Stimulated activated naive CD8-positive, alpha-beta T cell treated with anti-CD3 and anti-CD28 coated beads, Interleukin-15, amount 100 ng/mL, for 72 hours (primary cell): ENCODE results near the gene RPGRIP1.

Experiments used
- ATAC-seq: fragments of 150-1000 bp; cut with Tn5 transposase; 2 replicates; pipeline ENCODE4 v1.10.0; 2021; ENCODE audit warnings: mild to moderate bottlenecking, moderate library complexity
- DNase-seq, 2 donors: peaks; one replicate each; pipeline ENCODE4 v3.0.0; 2021 to 2022
- H3K27ac Mint-ChIP-seq, 2 donors: one replicate each; pipeline ENCODE4 v1.8.0; 2022; ENCODE audit warnings: mild to moderate bottlenecking in 2 of 2, mixed read lengths in 2 of 2, moderate library complexity in 2 of 2
- H3K27me3 Mint-ChIP-seq: one replicate; pipeline ENCODE4 v1.8.0; 2022; ENCODE audit warnings: mixed read lengths
- H3K4me1 Mint-ChIP-seq: one replicate; pipeline ENCODE4 v1.8.0; 2022; ENCODE audit warnings: mild to moderate bottlenecking, mixed read lengths
- H3K4me3 Mint-ChIP-seq, 2 donors: one replicate each; pipeline ENCODE4 v1.8.0; 2022; ENCODE audit warnings: mild to moderate bottlenecking in 2 of 2, mixed read lengths in 2 of 2, moderate library complexity in 1 of 2
- H3K9me3 Mint-ChIP-seq, 2 donors: one replicate each; pipeline ENCODE4 v1.8.0; 2022; ENCODE audit warnings: mixed read lengths in 2 of 2

Gene RPGRIP1

DNA sequence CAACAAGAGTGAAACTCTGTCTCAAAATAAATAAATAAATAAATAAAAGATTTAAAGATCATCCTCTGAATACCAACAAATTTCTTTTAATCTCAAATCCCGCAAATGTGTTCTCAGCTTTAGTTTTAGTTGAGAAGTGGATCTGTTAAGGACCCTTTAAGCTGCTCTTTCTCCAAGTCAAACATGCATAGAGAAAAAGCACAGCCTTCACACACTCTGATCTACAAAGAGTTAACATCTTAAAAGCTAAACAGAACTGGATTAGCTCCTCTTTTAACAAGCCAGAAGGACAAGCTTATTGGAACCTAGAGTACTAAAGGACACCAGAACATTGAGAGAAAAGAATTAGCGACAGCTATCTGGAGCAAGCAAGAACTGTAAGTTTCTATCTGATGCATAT is at the start of gene RPGRIP1:
Gene RPGRIP1 (plus strand): TSS at position 301 of the 400 bp plus-strand sequence. CDS start 7,894 bp downstream, outside the sequence.
- Mint-ChIP-seq H3K27ac (peak within 1 kb of the TSS in 1 of 2 donors; percentile 15), H3K9me3 (no peaks in the 10 kb centered on the region), H3K4me3 (no peak within 1 kb of the TSS), H3K27me3 (no peaks in the 10 kb centered on the region), H3K4me1 (no peaks in the 10 kb centered on the region)
- ATAC-seq (no peak), DNase-seq (no peak)

- Mint-ChIP-seq H3K27me3 (no peaks in the 10 kb centered on the region), H3K27ac (peak overlapping the region; percentile 62 to 74), H3K9me3 (no peaks in the 10 kb centered on the region), H3K4me3 (peak overlapping the region; percentile 46 to 51), H3K4me1 (peaks cover 71% of the 10 kb centered on the region)
- ATAC-seq, result peak; percentile 33
- DNase-seq, result no peak
Observed at GRCh38 chr14:21231020-21231652, 48.7 kb upstream of the RPGRIP1 start.

- ATAC-seq, result no peak
- Mint-ChIP-seq H3K4me3 (peak overlapping the region in 1 of 2 donors; percentile 22), H3K4me1 (peaks cover 81% of the 10 kb centered on the region), H3K9me3 (no peaks in the 10 kb centered on the region), H3K27me3 (no peaks in the 10 kb centered on the region), H3K27ac (peak overlapping the region in 1 of 2 donors; percentile 25)
- DNase-seq, result no peak
Observed at GRCh38 chr14:21233457-21234076, 46.3 kb upstream of the RPGRIP1 start.

DNA sequence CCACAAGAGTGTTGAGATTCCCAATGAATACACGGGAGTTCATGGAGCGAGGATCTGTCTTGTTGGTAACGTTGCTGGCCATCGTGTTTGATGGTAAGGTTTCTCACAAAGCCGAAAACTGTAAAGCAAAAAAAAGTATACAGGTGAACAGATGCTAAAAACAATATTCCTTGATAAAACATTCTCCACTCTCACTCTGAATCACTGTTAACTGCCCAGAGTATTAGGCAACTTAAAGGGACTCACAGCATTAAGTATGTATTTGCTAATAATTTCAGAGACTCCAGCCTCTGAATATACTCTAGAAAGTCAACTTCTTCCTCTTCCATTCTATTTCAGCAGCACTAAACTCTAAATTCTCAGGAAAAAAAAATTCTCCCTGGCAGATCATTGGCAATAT is 45.8 kb upstream of the RPGRIP1 start:
- Mint-ChIP-seq H3K27me3 (no peaks in the 10 kb centered on the region), H3K9me3 (no peaks in the 10 kb centered on the region), H3K4me1 (peaks cover 87% of the 10 kb centered on the region), H3K27ac (no peak overlapping the region), H3K4me3 (no peak overlapping the region)
- DNase-seq (no peak), ATAC-seq (no peak)

DNA sequence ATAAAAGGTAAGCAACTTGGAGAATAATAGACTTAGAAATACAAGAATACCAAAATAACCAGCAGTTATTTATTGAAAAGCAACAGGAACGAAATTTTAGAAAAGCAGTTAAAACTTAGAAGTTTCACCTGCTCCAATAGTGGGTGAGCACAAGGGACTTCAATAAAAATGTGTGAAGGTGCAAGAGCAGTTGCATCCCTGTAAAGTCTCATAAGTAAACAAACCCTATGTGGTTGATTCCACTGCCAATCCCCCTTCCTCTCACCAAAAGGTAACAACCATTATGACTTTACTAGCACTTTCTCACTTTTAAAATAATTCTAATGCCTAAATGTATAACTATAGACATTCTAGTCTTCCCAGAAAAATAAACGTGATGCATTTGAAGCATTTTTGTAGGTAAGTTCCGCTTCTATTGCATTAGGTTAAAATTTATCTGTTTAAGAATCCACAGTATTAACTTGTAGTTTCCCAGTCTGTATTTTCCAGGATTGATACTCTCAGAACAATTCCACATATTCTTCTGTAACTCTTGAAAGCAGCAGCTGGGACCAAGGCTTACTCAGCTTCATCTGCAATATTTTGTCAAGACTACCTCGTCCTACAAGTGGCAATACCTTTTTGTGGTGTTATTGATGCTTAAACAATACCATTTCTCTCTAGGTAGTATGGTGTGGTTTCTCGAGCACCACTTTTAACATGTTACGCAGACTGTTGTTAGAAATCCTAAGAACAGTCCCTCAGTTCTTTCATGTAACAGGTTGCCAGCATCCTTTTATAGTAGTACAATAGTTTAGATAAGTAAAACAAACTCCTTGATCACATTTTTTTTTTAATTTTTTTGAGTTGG is 42.7 kb upstream of the RPGRIP1 start:
- Mint-ChIP-seq H3K4me3 (peak overlapping the region; percentile 31 to 39), H3K27me3 (no peaks in the 10 kb centered on the region), H3K9me3 (no peaks in the 10 kb centered on the region), H3K27ac (peak overlapping the region in 1 of 2 donors; percentile 86), H3K4me1 (peaks cover 83% of the 10 kb centered on the region)
- ATAC-seq (no peak), DNase-seq (no peak)

DNA sequence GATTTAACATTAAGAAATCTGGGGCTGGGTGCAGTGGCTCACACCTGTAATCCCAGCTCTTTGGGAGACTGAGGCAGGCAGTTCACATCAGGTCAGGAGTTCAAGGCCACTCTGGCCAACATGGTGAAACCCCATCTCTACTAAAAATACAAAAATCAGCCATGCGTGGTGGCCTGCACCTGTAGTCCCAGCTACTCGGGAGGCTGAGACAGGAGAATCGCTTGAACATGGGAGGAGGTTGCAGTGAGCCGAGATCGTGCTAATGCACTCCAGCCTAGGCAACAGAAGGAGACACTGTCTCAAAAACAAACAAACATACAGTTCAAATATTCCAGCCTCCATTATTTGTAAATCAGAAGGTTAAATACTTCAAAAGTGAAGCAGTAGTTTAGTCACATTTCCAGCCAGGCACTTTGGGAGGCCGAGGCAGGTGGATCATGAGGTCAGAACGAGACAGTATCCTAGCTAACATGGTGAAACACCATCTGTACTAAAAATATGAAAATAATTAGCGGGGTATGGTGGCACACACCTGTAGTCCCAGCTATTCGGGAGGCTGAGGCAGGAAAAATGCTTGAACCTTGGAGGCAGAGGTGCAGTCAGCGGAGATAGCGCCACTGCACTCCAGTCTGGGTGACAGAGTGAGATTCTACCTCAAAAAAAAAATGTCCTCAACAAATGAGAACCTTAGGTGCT is 40.9 kb upstream of the RPGRIP1 start:
- Mint-ChIP-seq H3K9me3 (no peaks in the 10 kb centered on the region), H3K4me3 (no peak overlapping the region), H3K27me3 (no peaks in the 10 kb centered on the region), H3K4me1 (peaks cover 80% of the 10 kb centered on the region), H3K27ac (peak overlapping the region in 1 of 2 donors; percentile 89)
- ATAC-seq (no peak), DNase-seq (no peak)

GRCh38 chr14:21240417-21240816 is 39.5 kb upstream of the RPGRIP1 start:
- Mint-ChIP-seq H3K27me3 (no peaks in the 10 kb centered on the region), H3K27ac (peak overlapping the region in 1 of 2 donors; percentile 78), H3K9me3 (no peaks in the 10 kb centered on the region), H3K4me3 (no peak overlapping the region), H3K4me1 (peaks cover 77% of the 10 kb centered on the region)
- no peak for DNase-seq
- no peak for ATAC-seq

GRCh38 chr14:21241218-21241819 is 38.6 kb upstream of the RPGRIP1 start:
- ATAC-seq (no peak), DNase-seq (no peak)
- no peak overlapping the region for H3K4me3 Mint-ChIP-seq
- H3K27me3 Mint-ChIP-seq, result no peaks in the 10 kb centered on the region
- H3K9me3 Mint-ChIP-seq, result no peaks in the 10 kb centered on the region
- no peak overlapping the region for H3K27ac Mint-ChIP-seq
- H3K4me1 Mint-ChIP-seq, result peaks cover 76% of the 10 kb centered on the region

GRCh38 chr14:21244544-21244943 is 35.3 kb upstream of the RPGRIP1 start:
- Mint-ChIP-seq H3K27me3 (no peaks in the 10 kb centered on the region), H3K4me3 (no peak overlapping the region), H3K4me1 (peaks cover 68% of the 10 kb centered on the region), H3K9me3 (no peaks in the 10 kb centered on the region), H3K27ac (peak overlapping the region in 1 of 2 donors; percentile 94)
- no peak for DNase-seq
- ATAC-seq, result no peak

GRCh38 chr14:21245813-21246212 is 34.1 kb upstream of the RPGRIP1 start:
- Mint-ChIP-seq H3K27ac (peak overlapping the region in 1 of 2 donors; percentile 76), H3K4me3 (no peak overlapping the region), H3K27me3 (no peaks in the 10 kb centered on the region), H3K4me1 (peaks cover 69% of the 10 kb centered on the region), H3K9me3 (no peaks in the 10 kb centered on the region)
- no peak for DNase-seq
- ATAC-seq, result no peak

DNA sequence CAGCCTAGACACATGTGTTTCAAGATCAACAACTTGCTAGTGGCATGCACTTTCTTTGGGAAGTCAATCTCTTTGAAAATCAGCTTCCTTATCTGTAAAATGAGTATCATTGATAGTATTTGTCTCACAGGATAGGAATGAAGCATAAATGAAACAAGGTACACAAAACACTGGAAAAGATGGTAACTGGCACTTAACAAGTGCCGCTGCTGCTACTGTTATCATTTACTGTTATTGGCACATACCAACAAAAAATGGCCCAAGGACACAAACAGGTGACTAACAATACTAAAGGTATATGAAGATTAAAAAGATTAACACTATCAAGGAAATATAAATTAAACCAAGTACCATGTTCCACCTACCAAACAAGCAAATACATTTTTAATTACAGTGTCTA is 31.5 kb upstream of the RPGRIP1 start:
- Mint-ChIP-seq H3K27me3 (no peaks in the 10 kb centered on the region), H3K4me3 (no peak overlapping the region), H3K27ac (peak overlapping the region in 1 of 2 donors; percentile 49), H3K4me1 (peaks cover 63% of the 10 kb centered on the region), H3K9me3 (no peaks in the 10 kb centered on the region)
- no peak for ATAC-seq
- DNase-seq, result no peak

- ATAC-seq, result no peak
- Mint-ChIP-seq H3K4me1 (peaks cover 62% of the 10 kb centered on the region), H3K9me3 (no peaks in the 10 kb centered on the region), H3K27ac (peak overlapping the region in 1 of 2 donors; percentile 27), H3K27me3 (no peaks in the 10 kb centered on the region), H3K4me3 (peak overlapping the region in 1 of 2 donors; percentile 12)
- DNase-seq, result no peak
Observed at GRCh38 chr14:21248739-21249411, 31.0 kb upstream of the RPGRIP1 start.

GRCh38 chr14:21251215-21251614 is 28.7 kb upstream of the RPGRIP1 start:
- no peak for DNase-seq
- ATAC-seq, result no peak
- Mint-ChIP-seq H3K9me3 (no peaks in the 10 kb centered on the region), H3K27ac (no peak overlapping the region), H3K4me1 (peaks cover 63% of the 10 kb centered on the region), H3K27me3 (no peaks in the 10 kb centered on the region), H3K4me3 (peak overlapping the region in 1 of 2 donors; percentile 13)

GRCh38 chr14:21252149-21252548 is 27.7 kb upstream of the RPGRIP1 start:
- ATAC-seq (no peak), DNase-seq (no peak)
- Mint-ChIP-seq H3K9me3 (no peaks in the 10 kb centered on the region), H3K4me3 (peak overlapping the region in 1 of 2 donors; percentile 1), H3K27ac (peak overlapping the region in 1 of 2 donors; percentile 74), H3K27me3 (no peaks in the 10 kb centered on the region), H3K4me1 (peaks cover 60% of the 10 kb centered on the region)
